Measurements from ENCODE around the gene ACP5. TPM values are rescaled to one million over a fixed set of nuclear protein-coding genes. Genes with fewer than 3 reads are reported as not detected.

The ACP5 gene
- total RNA-seq, 1 experiment from 2014 or later: not detected

DNA sequence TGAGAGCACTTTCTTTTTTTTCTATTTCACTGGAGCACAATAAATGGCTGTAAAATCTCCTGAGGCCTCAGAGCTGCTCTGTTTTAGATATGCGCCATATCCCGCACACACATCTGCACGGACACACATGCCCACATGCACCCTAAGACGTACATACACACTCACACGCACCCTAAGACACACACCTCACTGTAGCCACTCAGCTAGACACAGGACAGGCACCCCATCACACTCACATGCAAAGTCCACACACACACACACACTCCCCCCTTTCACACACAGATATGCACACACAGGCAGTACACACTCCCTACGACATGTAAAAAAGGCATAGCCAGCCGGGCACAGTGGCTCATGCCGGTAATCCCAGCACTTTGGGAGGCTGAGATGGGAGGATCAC is 27.2 kb downstream of the ACP5 start:
- DNase-seq (ENCODE audit: extremely low read depth, low read depth): no peak

DNA sequence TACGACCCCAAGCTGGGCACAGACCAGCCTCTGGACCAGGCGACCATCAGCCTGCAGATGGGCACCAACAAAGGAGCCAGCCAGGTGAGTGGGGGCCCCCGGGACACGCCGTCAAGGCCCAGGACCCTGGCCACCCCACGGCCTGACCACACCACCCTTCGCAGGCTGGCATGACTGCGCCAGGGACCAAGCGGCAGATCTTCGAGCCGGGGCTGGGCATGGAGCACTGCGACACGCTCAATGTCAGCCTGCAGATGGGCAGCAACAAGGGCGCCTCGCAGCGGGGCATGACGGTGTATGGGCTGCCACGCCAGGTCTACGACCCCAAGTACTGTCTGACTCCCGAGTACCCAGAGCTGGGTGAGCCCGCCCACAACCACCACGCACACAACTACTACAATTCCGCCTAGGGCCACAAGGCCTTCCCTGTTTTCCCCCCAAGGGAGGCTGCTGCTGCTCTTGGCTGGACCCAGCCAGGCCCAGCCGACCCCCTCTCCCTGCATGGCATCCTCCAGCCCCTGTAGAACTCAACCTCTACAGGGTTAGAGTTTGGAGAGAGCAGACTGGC is 28.0 kb downstream of the ACP5 start:
- no peak for DNase-seq (ENCODE audit: extremely low read depth, low read depth)

DNA sequence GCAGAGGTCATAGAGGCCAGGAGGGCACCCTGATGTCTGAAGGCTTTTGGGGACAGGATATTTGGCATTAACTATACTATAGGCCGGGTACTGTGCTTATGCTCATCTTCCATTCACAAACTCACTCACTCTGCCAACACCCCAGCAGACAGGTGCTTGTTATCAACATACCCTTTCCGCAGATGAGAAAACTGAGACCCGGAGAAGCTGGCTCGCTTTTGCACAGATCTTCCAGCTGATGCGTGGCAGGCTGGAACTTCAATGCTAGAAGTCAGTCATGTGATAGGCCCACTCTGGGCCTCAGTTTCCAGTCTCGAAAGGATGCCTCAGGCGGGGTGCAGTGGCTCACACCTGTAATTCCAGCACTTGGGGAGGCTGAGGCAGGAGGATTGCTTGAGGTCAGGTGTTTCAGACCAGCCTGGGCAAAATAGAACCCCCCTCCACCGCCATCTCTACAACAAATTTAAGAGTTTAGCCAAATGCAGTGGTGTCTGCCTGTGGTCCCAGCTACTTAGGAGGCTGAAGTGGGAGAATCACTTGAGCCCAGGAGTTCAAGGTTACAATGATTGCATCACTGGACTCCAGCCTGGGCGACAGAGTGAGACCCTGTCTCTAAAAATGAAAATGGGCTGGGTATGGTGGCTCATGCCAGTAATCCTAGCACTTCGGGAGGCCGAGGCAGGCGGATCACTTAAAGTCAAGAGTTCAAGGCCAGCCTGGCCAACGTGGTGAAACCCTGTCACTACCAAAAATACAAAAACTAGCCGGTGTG is 29.3 kb downstream of the ACP5 start:
- DNase-seq (ENCODE audit: extremely low read depth, low read depth): no peak

DNA sequence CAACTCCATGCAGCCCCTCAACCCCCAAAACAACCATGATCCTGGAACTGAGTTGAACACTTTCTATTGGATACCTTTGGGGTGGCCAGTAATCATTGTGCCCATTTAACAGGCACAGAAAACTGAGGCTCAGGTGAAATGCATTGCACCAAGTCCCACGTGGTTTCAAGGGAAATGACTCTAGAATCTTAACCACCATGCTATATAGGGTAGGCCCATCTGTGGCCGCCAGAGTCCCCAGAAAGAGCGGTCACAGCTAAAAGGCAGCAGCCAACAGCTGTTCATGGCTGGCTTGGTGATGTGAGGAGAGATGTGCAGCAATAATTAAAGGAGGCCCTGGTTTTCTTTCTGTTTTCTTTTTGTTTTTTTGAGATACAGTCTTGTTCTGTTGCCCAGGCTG is 36.2 kb downstream of the ACP5 start:
- DNase-seq (ENCODE audit: extremely low read depth, low read depth): no peak

DNA sequence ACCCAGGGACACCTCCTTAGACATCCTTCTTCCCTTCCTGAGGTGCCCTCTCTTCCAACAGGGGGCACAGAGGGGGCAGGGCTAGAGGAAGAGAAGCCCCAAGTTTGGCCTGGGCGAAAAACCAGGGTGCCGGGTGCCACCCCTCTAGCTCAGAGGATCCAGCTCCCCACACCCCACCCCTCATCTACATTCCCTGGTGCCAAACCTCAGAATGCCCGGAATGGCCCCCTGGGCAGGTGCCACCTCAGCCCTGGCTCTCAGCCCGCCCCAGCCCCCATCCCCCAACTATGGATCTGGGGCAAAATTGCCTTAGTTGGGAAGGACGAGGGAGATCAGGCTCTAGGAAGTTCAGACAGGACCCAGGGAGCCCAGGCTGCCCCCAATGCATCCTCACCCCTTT is 36.8 kb downstream of the ACP5 start:
- no peak for DNase-seq (ENCODE audit: extremely low read depth, low read depth)

DNA sequence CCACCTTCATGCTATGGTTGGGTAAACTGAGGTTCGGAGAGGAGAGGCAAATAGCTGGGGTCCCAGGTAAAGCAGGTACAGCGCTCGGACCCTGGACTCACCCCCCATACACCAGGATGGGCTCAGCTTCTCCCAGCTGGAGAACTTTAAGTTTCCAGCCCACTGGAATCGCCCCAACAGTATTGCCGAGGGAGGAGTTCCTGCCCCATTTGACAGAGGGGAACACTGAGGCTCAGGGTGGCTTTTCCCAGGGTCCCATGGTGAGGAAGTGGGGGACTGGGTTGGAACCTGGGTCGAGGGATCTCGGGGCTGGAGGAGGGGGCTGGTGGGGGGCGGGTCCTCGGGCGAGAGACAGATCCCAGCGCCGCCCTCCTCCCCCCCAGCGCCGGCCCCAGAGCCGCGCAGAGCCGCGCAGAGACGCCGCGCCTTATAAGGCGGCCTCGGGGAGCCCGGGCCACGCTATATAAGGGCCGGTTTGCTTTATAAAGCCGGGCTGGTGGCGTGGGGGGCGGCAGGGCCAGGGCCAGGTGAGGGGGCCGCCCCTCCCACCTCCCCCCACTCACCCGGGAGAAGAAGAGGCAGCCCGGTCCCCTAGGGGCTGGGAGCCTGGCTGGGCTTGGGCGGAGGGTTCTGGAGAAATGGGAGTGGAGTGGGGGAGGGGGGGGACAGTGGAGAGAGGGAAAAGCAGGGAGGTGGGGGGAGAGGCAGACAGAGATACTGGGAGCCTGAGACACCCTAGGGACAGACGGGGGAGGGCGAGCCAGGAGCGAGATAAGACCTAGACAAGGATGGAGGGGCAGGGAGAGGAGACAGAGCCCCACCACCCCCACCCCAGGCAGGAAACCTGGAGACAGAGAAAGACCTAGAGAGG is 37.7 kb downstream of the ACP5 start:
- no peak for DNase-seq (ENCODE audit: extremely low read depth, low read depth)

DNA sequence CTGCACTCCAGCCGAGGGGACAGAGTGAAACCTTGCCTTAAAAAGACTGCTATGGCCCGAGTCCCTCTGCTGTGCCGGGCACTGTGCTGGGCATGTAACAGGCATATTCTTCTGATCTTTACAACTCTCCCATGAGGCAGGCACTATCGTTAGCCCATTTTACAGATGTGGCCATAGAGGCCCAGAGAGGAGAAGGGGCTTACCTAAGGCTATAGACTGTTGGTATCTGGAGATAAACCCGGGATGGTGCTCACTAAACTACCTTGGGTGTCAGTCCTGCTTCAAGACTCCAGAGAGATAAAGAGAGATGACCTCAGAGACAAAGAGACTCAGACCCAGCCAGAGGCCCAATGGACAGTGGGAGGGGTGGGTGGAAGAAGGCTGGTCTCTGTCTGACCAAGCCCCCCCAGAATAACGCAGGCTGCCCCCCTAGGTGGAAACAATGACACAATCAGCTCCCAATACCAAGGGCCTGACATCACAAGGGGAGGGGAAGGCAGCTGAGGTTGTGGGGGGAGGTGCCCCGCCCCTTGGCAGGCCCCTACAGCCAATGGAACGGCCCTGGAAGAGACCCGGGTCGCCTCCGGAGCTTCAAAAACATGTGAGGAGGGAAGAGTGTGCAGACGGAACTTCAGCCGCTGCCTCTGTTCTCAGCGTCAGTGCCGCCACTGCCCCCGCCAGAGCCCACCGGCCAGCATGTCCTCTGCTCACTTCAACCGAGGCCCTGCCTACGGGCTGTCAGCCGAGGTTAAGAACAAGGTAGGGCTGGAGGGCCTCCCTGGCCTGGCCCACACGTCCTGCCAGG is 39.0 kb downstream of the ACP5 start, which contains the start of gene CNN1:
Gene CNN1 (plus strand): TSS at position 620 of the 805 bp plus-strand sequence. CDS start 77 bp downstream, at position 697.
- no peak for DNase-seq (ENCODE audit: extremely low read depth, low read depth)

DNA sequence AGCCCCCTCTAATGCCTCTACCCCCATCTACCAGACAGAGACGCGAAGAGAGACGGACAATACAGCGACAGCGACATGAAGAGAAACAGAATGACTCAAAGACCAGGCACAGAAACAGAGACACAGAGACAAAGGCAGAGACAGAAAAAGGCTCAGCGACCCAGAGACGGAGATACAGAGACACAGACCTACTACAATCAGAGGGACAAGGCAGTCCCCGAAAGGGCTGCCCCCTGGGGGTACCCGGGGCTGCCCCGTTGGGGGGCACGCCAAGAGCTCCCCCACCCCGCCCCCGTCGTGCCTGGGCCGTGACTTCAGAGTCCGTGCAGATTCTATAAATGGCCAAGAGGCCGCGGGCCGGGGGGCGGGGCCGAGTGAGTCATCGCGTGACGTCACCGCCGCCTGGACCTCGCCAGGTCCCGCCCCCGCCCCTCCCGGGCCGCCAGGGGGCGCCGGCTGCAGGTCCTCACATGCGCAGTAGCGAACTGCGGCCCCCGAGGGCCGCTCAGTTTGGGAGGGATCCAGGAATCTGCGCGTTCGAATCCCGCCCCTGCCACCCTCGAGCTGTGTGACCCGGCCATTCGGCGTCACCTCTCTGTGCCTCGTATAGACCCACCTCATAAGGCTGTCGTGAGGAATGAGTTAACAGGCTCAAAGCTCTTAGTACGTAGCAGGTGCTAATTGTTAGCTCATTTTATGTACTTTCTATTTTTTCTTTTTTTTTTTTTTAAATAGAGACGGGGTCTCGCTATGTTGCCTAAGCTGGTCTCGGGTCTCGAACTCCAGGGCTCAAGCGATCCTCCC is 41.5 kb downstream of the ACP5 start:
- DNase-seq (ENCODE audit: extremely low read depth, low read depth): peak; percentile 78

DNA sequence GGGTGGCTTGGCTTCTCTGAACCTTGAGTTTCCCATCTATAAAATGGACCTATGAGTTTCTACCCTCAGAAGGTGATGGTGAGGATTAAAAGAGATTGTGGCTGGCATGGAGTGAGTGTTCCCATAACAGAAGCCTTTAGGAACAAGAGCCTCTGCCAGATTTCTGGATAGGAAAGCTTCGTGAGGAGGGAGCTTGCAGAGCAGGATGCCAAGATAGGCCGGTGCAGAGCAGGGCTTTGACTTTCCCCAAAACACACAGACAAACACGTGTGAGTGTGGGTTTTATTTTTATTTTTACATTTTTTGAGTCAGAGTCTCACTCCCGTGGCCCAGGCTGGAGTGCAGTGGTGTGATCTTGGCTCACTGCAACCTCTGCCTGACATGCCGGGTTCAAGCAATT is 42.5 kb downstream of the ACP5 start:
- DNase-seq (ENCODE audit: extremely low read depth, low read depth): no peak

DNA sequence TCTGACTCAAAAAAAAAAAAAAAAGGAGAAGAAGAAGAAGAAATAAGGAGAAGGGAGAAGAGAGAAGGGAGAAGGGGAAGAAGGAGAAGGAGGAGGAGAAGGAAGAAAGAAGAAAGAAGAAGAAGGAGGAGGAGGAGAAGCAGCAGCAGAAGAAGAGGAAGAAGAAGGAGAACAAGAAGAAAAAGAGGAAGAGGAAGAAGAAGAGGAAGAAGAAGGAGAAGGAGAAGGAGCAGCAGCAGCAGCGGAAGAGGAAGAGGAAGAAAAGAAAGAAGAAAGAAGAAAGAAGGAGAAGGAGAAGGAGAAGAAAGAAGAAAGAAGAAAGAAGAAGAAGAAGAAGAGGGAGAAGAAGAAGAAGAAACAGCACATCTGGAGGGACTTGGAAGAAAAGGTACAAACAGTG is 42.9 kb downstream of the ACP5 start:
- no peak for DNase-seq (ENCODE audit: extremely low read depth, low read depth)

DNA sequence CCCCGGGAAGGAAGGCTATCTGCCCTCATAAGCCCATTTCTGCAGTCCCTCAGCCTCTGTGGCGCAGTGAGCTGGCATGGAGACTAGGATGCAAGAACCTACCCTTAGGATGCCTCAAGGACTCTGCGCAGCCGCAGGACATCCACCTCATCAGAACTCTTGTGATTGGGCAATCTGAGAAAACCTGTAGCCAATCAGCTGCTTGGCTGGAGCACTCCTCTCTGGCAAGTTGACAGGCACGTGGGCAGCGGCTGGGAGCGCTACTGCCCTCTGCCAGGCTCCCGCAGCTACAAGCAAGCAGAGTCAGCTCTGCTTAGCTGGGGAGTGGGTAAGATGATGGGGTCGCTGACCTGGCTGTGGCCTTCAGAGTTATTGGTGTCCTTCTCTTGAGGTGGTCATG is 47.0 kb downstream of the ACP5 start:
- peak; percentile 95 for DNase-seq (ENCODE audit: extremely low read depth, low read depth)

DNA sequence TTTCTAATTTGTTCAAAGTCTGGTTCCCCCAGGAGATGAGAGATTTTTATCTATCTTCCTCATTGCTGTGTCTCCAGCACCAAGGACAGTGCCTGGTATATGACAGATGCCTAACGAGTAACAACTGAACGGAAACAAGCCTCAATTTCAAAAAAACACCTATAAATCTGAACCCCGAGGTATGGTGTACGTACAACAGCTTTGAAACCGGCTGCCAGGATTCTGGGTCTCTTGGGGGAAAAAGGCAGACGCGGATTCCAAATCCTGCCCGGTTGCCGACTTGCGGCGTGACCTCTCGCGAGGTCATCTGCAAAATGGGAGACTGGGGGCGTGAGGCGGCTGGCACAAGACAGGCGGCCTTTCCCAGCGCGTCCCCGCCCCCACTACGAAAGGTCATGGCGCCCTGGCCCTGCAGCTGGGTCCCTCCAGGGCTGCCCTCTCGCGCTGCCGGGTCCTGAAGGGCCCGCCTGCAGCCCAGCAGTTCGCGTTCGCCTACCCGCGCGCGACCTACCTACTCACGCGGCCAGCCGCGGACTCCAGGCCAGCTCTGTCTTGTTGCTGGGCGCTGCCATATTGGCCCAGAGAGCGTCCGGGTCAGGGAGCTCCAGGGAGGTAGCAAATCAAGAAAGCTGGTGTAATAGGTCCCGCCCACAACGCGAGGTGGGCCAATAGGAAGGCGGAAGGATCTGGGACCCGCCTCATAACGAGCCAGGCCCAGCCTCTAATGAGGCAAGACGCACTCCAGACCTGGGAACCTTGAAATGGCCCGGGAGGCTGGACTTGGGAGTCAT is 48.7 kb downstream of the ACP5 start, which contains the start of gene ECSIT:
Gene ECSIT (minus strand): TSS at position 584 of the 791 bp plus-strand sequence. CDS start 9,964 bp downstream, outside the sequence.
- peak; percentile 96 for DNase-seq (ENCODE audit: extremely low read depth, low read depth)

Other genes starting within 250 kb of the ACP5 start
- gene RAB3D, start 238.0 kb downstream of the ACP5 start, total RNA-seq (2014; rRNA removed; shearing (Covaris generic)): 10.7 and 12.3 TPM in 2 replicates
- 114 and 151 TPM in 2 replicates for gene TMEM205, start 231.4 kb downstream of the ACP5 start, total RNA-seq (2014; rRNA removed; shearing (Covaris generic))
- gene CCDC159, start 231.1 kb downstream of the ACP5 start, total RNA-seq (2014; rRNA removed; shearing (Covaris generic)): 7.1 and 7.2 TPM in 2 replicates
- gene PLPPR2, start 222.2 kb downstream of the ACP5 start, total RNA-seq (2014; rRNA removed; shearing (Covaris generic)): 8.0 and 8.4 TPM in 2 replicates
- gene SWSAP1, start 203.0 kb downstream of the ACP5 start, total RNA-seq (2014; rRNA removed; shearing (Covaris generic)): 0.66 and 1.4 TPM in 2 replicates
- gene EPOR, start 193.3 kb downstream of the ACP5 start, total RNA-seq (2014; rRNA removed; shearing (Covaris generic)): 6.3 and 7.9 TPM in 2 replicates
- gene RGL3, start 158.3 kb downstream of the ACP5 start, total RNA-seq (2014; rRNA removed; shearing (Covaris generic)): 7.3 and 8.6 TPM in 2 replicates
- 0.20 and 0.47 TPM in 2 replicates for gene ODAD3, start 142.5 kb downstream of the ACP5 start, total RNA-seq (2014; rRNA removed; shearing (Covaris generic))
- 122 and 131 TPM in 2 replicates for gene PRKCSH, start 142.0 kb downstream of the ACP5 start, total RNA-seq (2014; rRNA removed; shearing (Covaris generic))
- not detected in 2 replicates for gene ELAVL3, start 96.6 kb downstream of the ACP5 start, total RNA-seq (2014; rRNA removed; shearing (Covaris generic))
- 5.2 and 5.6 TPM in 2 replicates for gene ZNF653, start 71.8 kb downstream of the ACP5 start, total RNA-seq (2014; rRNA removed; shearing (Covaris generic))
- gene ECSIT, start 48.5 kb downstream of the ACP5 start, total RNA-seq (2014; rRNA removed; shearing (Covaris generic)): 37.3 and 40.3 TPM in 2 replicates
- not detected in 2 replicates for gene CNN1, start 38.8 kb downstream of the ACP5 start, total RNA-seq (2014; rRNA removed; shearing (Covaris generic))
- 31.6 and 35.3 TPM in 2 replicates for gene ELOF1, start 18.4 kb downstream of the ACP5 start, total RNA-seq (2014; rRNA removed; shearing (Covaris generic))
- 9.6 and 10.9 TPM in 2 replicates for gene ZNF627, start 19.8 kb upstream of the ACP5 start, total RNA-seq (2014; rRNA removed; shearing (Covaris generic))
- 0.10 TPM in 1 of 2 replicates, not detected in the other for gene ZNF823, start 161.3 kb upstream of the ACP5 start, total RNA-seq (2014; rRNA removed; shearing (Covaris generic))
- gene ZNF441, start 189.4 kb upstream of the ACP5 start, total RNA-seq (2014; rRNA removed; shearing (Covaris generic)): not detected in 2 replicates
- gene ZNF491, start 220.9 kb upstream of the ACP5 start, total RNA-seq (2014; rRNA removed; shearing (Covaris generic)): not detected in 2 replicates
- 0.20 and 0.45 TPM in 2 replicates for gene ZNF440, start 236.6 kb upstream of the ACP5 start, total RNA-seq (2014; rRNA removed; shearing (Covaris generic))